ENCODE measurements around the gene ABCC8. TPM values are rescaled to one million over a fixed set of nuclear protein-coding genes. Genes with fewer than 3 reads are reported as not detected.

ABCC8 gene
- total and polyA plus RNA-seq, 2 donors (not counting 3 experiments of a cell fraction or from before 2014, with no cell fraction given): not detected

GRCh38 chr11:17513853-17514252 is 37.2 kb upstream of the ABCC8 start:
- Histone ChIP-seq H3K27ac (ENCODE audit: insufficient read depth, low read depth, low read length) (no peak overlapping the region), H3K79me2 (ENCODE audit: control insufficient read depth, insufficient read depth, low read length) (no peaks in the 10 kb centered on the region), H3K4me2 (ENCODE audit: insufficient read depth, low read length) (no peak overlapping the region), H4K20me1 (replicated peaks; ENCODE audit: control insufficient read depth, extremely low read depth, insufficient read depth, low read length) (no peaks in the 10 kb centered on the region), H3K36me3 (ENCODE audit: control insufficient read depth in 2 of 2, extremely low read depth in 1 of 2, insufficient read depth in 2 of 2, low read length in 2 of 2) (no peaks in the 10 kb centered on the region), H3K9me1 (replicated peaks; ENCODE audit: control insufficient read depth, extremely low read depth, insufficient read depth, low read length) (no peaks in the 10 kb centered on the region), H3K9ac (replicated peaks; ENCODE audit: extremely low read depth, insufficient read depth, low read length) (no peak overlapping the region), H3K4me3 (replicated peaks in 1 of 3; ENCODE audit: insufficient read depth in 1 of 3, low read depth in 1 of 3, low read length in 3 of 3) (no peak overlapping the region), H2AFZ (ENCODE audit: low read depth, low read length) (no peak overlapping the region), H3K4me1 (ENCODE audit: control insufficient read depth, extremely low read depth, insufficient read depth, low read length) (no peaks in the 10 kb centered on the region), H3K9me3 (replicated peaks; ENCODE audit: control insufficient read depth, insufficient read depth, low read length) (no peaks in the 10 kb centered on the region), H3K27me3 (ENCODE audit: control insufficient read depth in 2 of 2, insufficient read depth in 2 of 2, low read length in 2 of 2) (no peaks in the 10 kb centered on the region)
- BruUV-seq (replicated peaks): no TSS peak
- dilution Hi-C loops (cut with MboI; ENCODE audit: extremely low pct_ligation_motif_present, low sequenced_read_pairs): no loop called here
- CTCF ChIA-PET: interaction anchor here (0.7 to 3.3 kb wide), 3 partner anchors 14 to 159 kb away, joined by 4 to 17 read pairs (median 4); no protein-coding TSS in a partner anchor
- DNase-seq (ENCODE audit: low read depth, low spot score): no peak
- POLR2A ChIA-PET: no interaction called here
- FAIRE-seq: no peak
- intact Hi-C loops (cut with micrococcal nuclease): no loop called here
- TF ChIP-seq EZH2 (IDR thresholded peaks at IDR 0.05; ENCODE audit: borderline replicate concordance, low read depth, low read length, severe bottlenecking) (no peak), MAX (IDR thresholded peaks at IDR 0.05; ENCODE audit: insufficient read depth, insufficient read length) (no peak), GATA2 (IDR thresholded peaks at IDR 0.05; ENCODE audit: insufficient read depth, insufficient read length, low read depth, low read length) (no peak), JUN (IDR thresholded peaks at IDR 0.05; ENCODE audit: borderline replicate concordance, insufficient read depth, insufficient read length, low read depth) (no peak), FOS (IDR thresholded peaks at IDR 0.05; ENCODE audit: borderline replicate concordance, insufficient read depth, low read length) (no peak), POLR2A (IDR thresholded peaks at IDR 0.05; ENCODE audit: low read depth, low read length) (no peak), MYC (IDR thresholded peaks at IDR 0.05; ENCODE audit: low read depth, low read length) (no peak), POLR2AphosphoS5 (IDR thresholded peaks at IDR 0.05; ENCODE audit: insufficient read depth, low read depth, low read length) (no peak), CTCF (IDR thresholded peaks at IDR 0.05; ENCODE audit: extremely low read depth in 1 of 2, insufficient read depth in 1 of 2, low read depth in 1 of 2, low read length in 2 of 2) (no peak)

Measured in endothelial cell of umbilical vein (primary cell).